Measurements from ENCODE around the gene NRN1L. TPM values are rescaled to one million over a fixed set of nuclear protein-coding genes. Genes with fewer than 3 reads are reported as not detected.
"Not testable (repeated sequence)": the region's sequence is repeated elsewhere in the genome, so short reads cannot be mapped to it uniquely, and the experiment has no call there.

Gene NRN1L
- total RNA-seq, 1 experiment from 2014 or later, result 1.3 TPM

GRCh38 chr16:67860589-67861398 is 23.9 kb upstream of the NRN1L start:
- DNase-seq (ENCODE audit: low read depth), result peak; percentile 67

- DNase-seq (ENCODE audit: low read depth), result no peak
Measured at GRCh38 chr16:67861877-67862276, 22.8 kb upstream of the NRN1L start.

- DNase-seq (ENCODE audit: low read depth), result peak; percentile 90
Measured at GRCh38 chr16:67862623-67863583, 21.8 kb upstream of the NRN1L start.

- not testable (repeated sequence) for DNase-seq (ENCODE audit: low read depth)
Measured at GRCh38 chr16:67864044-67864443, 20.6 kb upstream of the NRN1L start.

- no peak for DNase-seq (ENCODE audit: low read depth)
Measured at GRCh38 chr16:67864594-67864993, 20.1 kb upstream of the NRN1L start.

- peak; percentile 64 for DNase-seq (ENCODE audit: low read depth)
Measured at GRCh38 chr16:67865318-67865717, 19.4 kb upstream of the NRN1L start.

- DNase-seq (ENCODE audit: low read depth), result no peak
Measured at GRCh38 chr16:67868290-67868689, 16.4 kb upstream of the NRN1L start.

- no peak for DNase-seq (ENCODE audit: low read depth)
Measured at GRCh38 chr16:67869653-67870052, 15.0 kb upstream of the NRN1L start.

GRCh38 chr16:67871256-67871655 is 13.4 kb upstream of the NRN1L start:
- no peak for DNase-seq (ENCODE audit: low read depth)

- DNase-seq (ENCODE audit: low read depth), result no peak
Measured at GRCh38 chr16:67872131-67872630, 12.5 kb upstream of the NRN1L start.

- peak; percentile 82 for DNase-seq (ENCODE audit: low read depth)
Measured at GRCh38 chr16:67872631-67873434, 11.9 kb upstream of the NRN1L start, which contains the start of gene EDC4. TSS of gene EDC4 (plus strand) at chr16:67873052. CDS start at chr16:67873262, 210 bp downstream.

- DNase-seq (ENCODE audit: low read depth), result no peak
Measured at GRCh38 chr16:67873435-67874370, 11.0 kb upstream of the NRN1L start.

GRCh38 chr16:67874372-67874771 is 10.3 kb upstream of the NRN1L start:
- no peak for DNase-seq (ENCODE audit: low read depth)

- DNase-seq (ENCODE audit: low read depth), result no peak
Measured at GRCh38 chr16:67877064-67877463, 7.6 kb upstream of the NRN1L start.

- no peak for DNase-seq (ENCODE audit: low read depth)
Measured at GRCh38 chr16:67878232-67878631, 6.5 kb upstream of the NRN1L start.

GRCh38 chr16:67878846-67879245 is 5.8 kb upstream of the NRN1L start:
- DNase-seq (ENCODE audit: low read depth), result no peak

GRCh38 chr16:67879462-67879861 is 5.2 kb upstream of the NRN1L start:
- DNase-seq (ENCODE audit: low read depth), result no peak

- no peak for DNase-seq (ENCODE audit: low read depth)
Measured at GRCh38 chr16:67879936-67880335, 4.7 kb upstream of the NRN1L start.

GRCh38 chr16:67880584-67880983 is 4.1 kb upstream of the NRN1L start:
- no peak for DNase-seq (ENCODE audit: low read depth)

- no peak for DNase-seq (ENCODE audit: low read depth)
Measured at GRCh38 chr16:67881621-67882161, 3.0 kb upstream of the NRN1L start.
